ENCODE data around the gene SOAT2. TPM values are rescaled to one million over a fixed set of nuclear protein-coding genes. Genes with fewer than 3 reads are reported as not detected.
A peak's percentile ranks its signal among the peaks of the same experiment; 100 is the strongest.

SOAT2 gene
- total and polyA plus RNA-seq, 2 donors: 0.61 to 0.71 TPM

- WGBS: 98% methylated on average over 11 of the region's 11 CpGs
- H3K4me3 ChIP-seq (ENCODE audit: low read length in 2 of 2): no peak overlapping the region
- no peaks in the 10 kb centered on the region for H3K27me3 ChIP-seq (ENCODE audit: control insufficient read depth in 2 of 2, insufficient read depth in 1 of 2, low read length in 1 of 2)
- H3K4me1 ChIP-seq (ENCODE audit: control insufficient read depth in 2 of 2, insufficient read depth in 2 of 2, low read length in 2 of 2): peaks cover 0 to 22% of the 10 kb centered on the region in 2 donors
- no peak for DNase-seq (ENCODE audit: low read depth in 6 of 9, low spot score in 9 of 9)
- H3K27ac ChIP-seq (ENCODE audit: low read depth in 1 of 2, low read length in 1 of 2): no peak overlapping the region
- H3K9me3 ChIP-seq (ENCODE audit: control insufficient read depth in 2 of 2, insufficient read depth in 1 of 2, low read length in 1 of 2): no peaks in the 10 kb centered on the region
- peaks cover 36 to 40% of the 10 kb centered on the region in 2 donors for H3K36me3 ChIP-seq (ENCODE audit: control insufficient read depth in 2 of 2, insufficient read depth in 2 of 2, low read length in 1 of 2)
These were observed 38.5 kb upstream of the SOAT2 start for GRCh38 chr12:53064613-53065436.

- H3K27me3 ChIP-seq (ENCODE audit: control insufficient read depth in 2 of 2, insufficient read depth in 1 of 2, low read length in 1 of 2): no peaks in the 10 kb centered on the region
- no peak overlapping the region for H3K27ac ChIP-seq (ENCODE audit: low read depth in 1 of 2, low read length in 1 of 2)
- no peaks in the 10 kb centered on the region for H3K9me3 ChIP-seq (ENCODE audit: control insufficient read depth in 2 of 2, insufficient read depth in 1 of 2, low read length in 1 of 2)
- WGBS: 91% methylated on average over 7 of the region's 7 CpGs
- DNase-seq (ENCODE audit: low read depth in 6 of 9, low spot score in 9 of 9): no peak
- H3K4me1 ChIP-seq (ENCODE audit: control insufficient read depth in 2 of 2, insufficient read depth in 2 of 2, low read length in 2 of 2): peaks cover 0 to 25% of the 10 kb centered on the region in 2 donors
- peaks cover 36 to 45% of the 10 kb centered on the region in 2 donors for H3K36me3 ChIP-seq (ENCODE audit: control insufficient read depth in 2 of 2, insufficient read depth in 2 of 2, low read length in 1 of 2)
- H3K4me3 ChIP-seq (ENCODE audit: low read length in 2 of 2): no peak overlapping the region
These were observed 37.8 kb upstream of the SOAT2 start for GRCh38 chr12:53065470-53065869.

- peak in 5 of 9 donors; percentile 26 to 72 (median 47) for DNase-seq (ENCODE audit: low read depth in 6 of 9, low spot score in 9 of 9)
- WGBS: 64% methylated on average over 24 of the region's 24 CpGs
- no peak overlapping the region for H3K27ac ChIP-seq (ENCODE audit: low read depth in 1 of 2, low read length in 1 of 2)
- H3K4me3 ChIP-seq (ENCODE audit: low read length in 2 of 2): no peak overlapping the region
- H3K27me3 ChIP-seq (ENCODE audit: control insufficient read depth in 2 of 2, insufficient read depth in 1 of 2, low read length in 1 of 2): no peaks in the 10 kb centered on the region
- peaks cover 0 to 28% of the 10 kb centered on the region in 2 donors for H3K4me1 ChIP-seq (ENCODE audit: control insufficient read depth in 2 of 2, insufficient read depth in 2 of 2, low read length in 2 of 2)
- H3K36me3 ChIP-seq (ENCODE audit: control insufficient read depth in 2 of 2, insufficient read depth in 2 of 2, low read length in 1 of 2): peaks cover 40 to 51% of the 10 kb centered on the region in 2 donors
- H3K9me3 ChIP-seq (ENCODE audit: control insufficient read depth in 2 of 2, insufficient read depth in 1 of 2, low read length in 1 of 2): no peaks in the 10 kb centered on the region
These were observed 37.0 kb upstream of the SOAT2 start for GRCh38 chr12:53065975-53066931.

- no peaks in the 10 kb centered on the region for H3K27me3 ChIP-seq (ENCODE audit: control insufficient read depth in 2 of 2, insufficient read depth in 1 of 2, low read length in 1 of 2)
- no peak overlapping the region for H3K4me3 ChIP-seq (ENCODE audit: low read length in 2 of 2)
- no peak overlapping the region for H3K27ac ChIP-seq (ENCODE audit: low read depth in 1 of 2, low read length in 1 of 2)
- H3K9me3 ChIP-seq (ENCODE audit: control insufficient read depth in 2 of 2, insufficient read depth in 1 of 2, low read length in 1 of 2): no peaks in the 10 kb centered on the region
- 94% methylated on average over 7 of the region's 7 CpGs for WGBS
- peaks cover 43 to 57% of the 10 kb centered on the region in 2 donors for H3K36me3 ChIP-seq (ENCODE audit: control insufficient read depth in 2 of 2, insufficient read depth in 2 of 2, low read length in 1 of 2)
- H3K4me1 ChIP-seq (ENCODE audit: control insufficient read depth in 2 of 2, insufficient read depth in 2 of 2, low read length in 2 of 2): peaks cover 0 to 37% of the 10 kb centered on the region in 2 donors
- DNase-seq (ENCODE audit: low read depth in 6 of 9, low spot score in 9 of 9): no peak
These were observed 36.0 kb upstream of the SOAT2 start for GRCh38 chr12:53067074-53067992.

- Histone ChIP-seq H3K4me1 (ENCODE audit: control insufficient read depth in 2 of 2, insufficient read depth in 2 of 2, low read length in 2 of 2) (peaks cover 0 to 42% of the 10 kb centered on the region in 2 donors), H3K27me3 (ENCODE audit: control insufficient read depth in 2 of 2, insufficient read depth in 1 of 2, low read length in 1 of 2) (no peaks in the 10 kb centered on the region), H3K4me3 (ENCODE audit: low read length in 2 of 2) (no peak overlapping the region), H3K36me3 (ENCODE audit: control insufficient read depth in 2 of 2, insufficient read depth in 2 of 2, low read length in 1 of 2) (peaks cover 49 to 63% of the 10 kb centered on the region in 2 donors), H3K27ac (ENCODE audit: low read depth in 1 of 2, low read length in 1 of 2) (no peak overlapping the region), H3K9me3 (ENCODE audit: control insufficient read depth in 2 of 2, insufficient read depth in 1 of 2, low read length in 1 of 2) (no peaks in the 10 kb centered on the region)
- DNase-seq (ENCODE audit: low read depth in 6 of 9, low spot score in 9 of 9): no peak
- 94% methylated on average over 13 of the region's 13 CpGs for WGBS
These were observed 35.1 kb upstream of the SOAT2 start for GRCh38 chr12:53067993-53068770.

- DNase-seq (ENCODE audit: low read depth in 6 of 9, low spot score in 9 of 9): no peak
- Histone ChIP-seq H3K27me3 (ENCODE audit: control insufficient read depth in 2 of 2, insufficient read depth in 1 of 2, low read length in 1 of 2) (no peaks in the 10 kb centered on the region), H3K4me3 (ENCODE audit: low read length in 2 of 2) (no peak overlapping the region), H3K36me3 (ENCODE audit: control insufficient read depth in 2 of 2, insufficient read depth in 2 of 2, low read length in 1 of 2) (peaks cover 49 to 58% of the 10 kb centered on the region in 2 donors), H3K9me3 (ENCODE audit: control insufficient read depth in 2 of 2, insufficient read depth in 1 of 2, low read length in 1 of 2) (no peaks in the 10 kb centered on the region), H3K4me1 (ENCODE audit: control insufficient read depth in 2 of 2, insufficient read depth in 2 of 2, low read length in 2 of 2) (peaks cover 0 to 42% of the 10 kb centered on the region in 2 donors), H3K27ac (ENCODE audit: low read depth in 1 of 2, low read length in 1 of 2) (no peak overlapping the region)
- 93% methylated on average over 15 of the region's 15 CpGs for WGBS
These were observed 34.3 kb upstream of the SOAT2 start for GRCh38 chr12:53068811-53069585.

- H3K27ac ChIP-seq (ENCODE audit: low read depth in 1 of 2, low read length in 1 of 2): no peak overlapping the region
- no peaks in the 10 kb centered on the region for H3K27me3 ChIP-seq (ENCODE audit: control insufficient read depth in 2 of 2, insufficient read depth in 1 of 2, low read length in 1 of 2)
- 91% methylated on average over 12 of the region's 12 CpGs for WGBS
- no peak overlapping the region for H3K4me3 ChIP-seq (ENCODE audit: low read length in 2 of 2)
- no peaks in the 10 kb centered on the region for H3K9me3 ChIP-seq (ENCODE audit: control insufficient read depth in 2 of 2, insufficient read depth in 1 of 2, low read length in 1 of 2)
- peaks cover 0 to 42% of the 10 kb centered on the region in 2 donors for H3K4me1 ChIP-seq (ENCODE audit: control insufficient read depth in 2 of 2, insufficient read depth in 2 of 2, low read length in 2 of 2)
- H3K36me3 ChIP-seq (ENCODE audit: control insufficient read depth in 2 of 2, insufficient read depth in 2 of 2, low read length in 1 of 2): peaks cover 53 to 59% of the 10 kb centered on the region in 2 donors
- no peak for DNase-seq (ENCODE audit: low read depth in 6 of 9, low spot score in 9 of 9)
These were observed 33.5 kb upstream of the SOAT2 start for GRCh38 chr12:53069621-53070410.

Data from thymus (tissue), 11 donors.